T-helper 22 cell (primary cell): ENCODE results near the gene CFAP73.

Experiments used
- DNase-seq: peaks from one replicate; pipeline ENCODE4 v3.0.0-alpha.2; 2020; ENCODE audit warnings: low read depth

Gene CFAP73

DNA sequence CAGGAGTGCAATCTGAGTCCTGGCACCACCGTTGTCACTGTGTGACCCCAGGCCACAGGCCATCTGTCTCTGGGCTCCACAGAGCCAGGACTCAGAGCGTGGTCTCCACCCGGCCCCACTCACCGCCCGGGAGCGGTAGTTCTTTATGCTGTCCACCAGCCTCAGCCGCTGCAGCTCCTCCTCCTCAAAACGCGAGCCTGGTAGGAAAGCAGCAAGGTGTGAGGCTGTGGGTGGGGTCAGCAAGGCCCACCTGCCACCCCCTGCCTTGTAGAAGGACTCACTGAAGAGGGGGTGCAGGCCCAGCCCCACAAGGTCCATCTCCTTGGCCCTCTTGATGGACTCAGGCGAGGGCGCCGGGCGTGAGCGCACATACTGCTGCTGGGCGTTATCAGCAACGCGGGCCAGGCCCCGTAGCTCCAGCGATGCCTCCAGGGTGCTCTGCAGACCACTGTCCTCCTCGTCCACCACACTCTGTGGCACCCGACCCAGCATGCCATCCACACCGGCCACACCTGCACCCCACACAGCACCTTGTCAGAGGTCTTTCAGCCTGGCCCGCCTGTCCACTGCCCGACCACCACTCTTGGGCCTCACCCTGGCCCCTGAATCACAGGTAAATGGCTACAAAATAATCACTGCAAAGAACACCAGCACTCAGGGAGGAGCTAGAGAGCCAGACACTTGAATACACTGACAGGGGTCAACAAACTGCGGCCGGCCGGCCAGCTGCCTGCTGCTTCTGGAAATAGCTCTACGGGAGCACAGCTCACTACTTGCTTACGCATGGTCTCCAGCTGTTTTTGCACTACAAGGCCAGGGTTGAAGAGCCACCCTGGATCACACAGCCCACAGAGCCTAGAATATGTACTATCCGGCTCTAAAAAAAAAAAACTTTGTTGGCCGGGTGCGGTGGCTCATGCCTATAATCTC is 16.3 kb downstream of the CFAP73 start:
- no peak for DNase-seq

DNA sequence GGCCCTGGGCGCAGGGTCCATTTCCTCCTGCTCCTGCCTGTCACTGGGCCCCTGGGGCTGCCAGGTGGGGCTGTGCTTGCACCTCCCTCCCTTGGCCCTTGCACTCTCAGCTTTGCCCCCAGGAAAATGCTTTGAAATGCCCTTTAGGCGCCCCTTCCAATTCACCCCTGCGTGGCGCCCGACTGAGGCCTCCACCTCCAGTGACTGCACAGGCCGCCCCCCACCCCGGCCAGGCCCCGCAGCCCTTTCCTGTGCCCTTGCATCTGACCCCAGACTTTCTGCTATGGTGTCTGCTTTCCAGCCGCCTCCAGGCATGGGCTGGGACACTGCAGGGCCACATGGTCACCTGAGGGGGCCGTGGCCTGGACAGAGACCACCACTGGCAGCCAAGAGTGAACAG is 18.3 kb downstream of the CFAP73 start:
- no peak for DNase-seq

DNA sequence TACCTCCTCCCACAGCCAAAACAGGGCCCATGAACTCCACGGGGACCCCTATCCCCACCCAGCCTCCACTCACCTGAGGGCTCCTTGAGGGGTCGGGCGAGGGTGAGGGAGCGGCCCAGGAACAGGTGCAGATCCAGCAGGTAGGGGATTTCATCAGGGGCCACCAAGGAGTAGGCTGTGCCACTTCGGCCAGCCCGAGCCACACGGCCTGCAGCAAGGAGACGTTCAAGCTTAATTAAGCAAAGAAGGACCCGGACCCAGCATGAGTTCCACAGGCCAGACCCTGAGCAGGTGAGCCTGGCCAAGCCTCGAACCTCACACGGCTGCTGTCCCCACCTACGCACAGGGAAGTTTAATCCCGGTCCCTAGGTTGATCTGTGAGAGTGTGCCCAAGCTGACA is 20.2 kb downstream of the CFAP73 start:
- DNase-seq: no peak

DNA sequence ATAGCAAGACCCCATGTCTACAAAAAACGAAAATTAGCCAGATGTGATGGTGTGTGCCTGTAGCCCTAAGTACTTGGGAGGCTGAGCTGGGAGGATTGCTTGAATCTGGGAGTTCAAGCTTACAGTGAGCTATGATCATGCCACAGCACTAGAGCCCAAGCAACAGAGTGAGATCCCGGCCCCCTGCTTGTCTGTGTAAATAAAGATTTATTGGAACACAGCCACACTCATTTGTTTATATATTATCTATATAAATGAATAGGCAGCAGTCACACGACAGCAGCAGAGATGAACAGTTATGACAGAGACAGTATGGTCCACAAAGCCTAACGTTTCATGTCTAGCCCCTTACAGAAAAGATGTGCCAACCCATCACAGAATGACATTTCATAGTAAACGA is 20.9 kb downstream of the CFAP73 start:
- DNase-seq: no peak

DNA sequence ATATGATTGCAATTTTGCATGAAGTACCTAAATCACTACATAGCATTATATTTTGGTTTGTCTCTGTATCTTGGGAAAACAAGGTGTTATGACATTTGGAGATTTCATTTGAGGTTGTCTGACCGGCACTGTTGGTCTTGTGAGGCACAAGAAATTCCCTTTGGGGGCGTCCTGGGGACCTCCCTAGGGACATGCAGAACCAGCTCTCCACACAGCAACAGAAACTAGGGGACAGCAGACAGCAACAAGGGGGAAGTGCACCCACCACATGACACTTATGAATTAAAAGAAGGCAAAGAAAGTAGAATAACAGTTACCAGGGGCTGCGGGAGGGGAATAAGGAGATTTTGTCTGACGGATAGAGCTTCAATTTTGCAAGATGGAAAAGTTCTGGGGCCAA is 21.4 kb downstream of the CFAP73 start:
- DNase-seq: no peak

DNA sequence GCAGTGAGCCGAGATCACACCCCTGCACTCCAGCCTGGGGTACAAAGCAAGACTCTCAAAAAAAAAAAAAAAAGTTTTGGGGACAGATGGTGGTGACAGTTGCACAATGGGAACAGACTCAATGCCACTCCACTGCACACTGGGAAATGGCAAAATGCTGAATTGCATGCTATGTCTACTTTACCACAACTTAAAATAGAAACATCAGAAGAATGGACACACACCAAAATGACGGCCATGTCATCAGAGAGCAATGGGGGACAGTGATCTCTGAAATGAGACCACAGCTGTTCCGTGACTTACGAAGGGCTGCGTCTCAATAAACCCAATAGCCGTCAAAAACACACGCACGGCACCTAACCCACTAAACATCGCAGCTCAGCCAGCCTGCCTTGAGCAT is 22.0 kb downstream of the CFAP73 start:
- no peak for DNase-seq

DNA sequence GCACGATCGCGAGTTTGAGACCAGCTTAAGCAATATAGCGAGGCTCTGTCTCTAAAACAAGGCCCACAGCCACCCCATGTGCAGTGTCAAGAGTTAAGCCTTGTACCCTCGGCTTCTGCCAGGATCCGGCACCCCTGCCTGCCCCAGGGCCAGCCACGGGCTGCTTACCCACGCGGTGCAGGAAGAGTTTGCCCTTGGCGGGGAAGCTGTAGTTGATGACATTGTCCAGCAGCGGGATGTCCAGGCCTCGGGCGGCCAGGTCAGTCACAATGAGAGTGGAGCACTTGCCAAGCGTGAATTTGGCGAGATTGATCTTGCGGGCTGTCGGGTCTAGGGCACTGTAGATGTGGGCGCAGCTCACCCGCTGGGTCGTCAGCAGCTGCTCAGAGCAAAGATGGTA is 22.7 kb downstream of the CFAP73 start:
- no peak for DNase-seq

DNA sequence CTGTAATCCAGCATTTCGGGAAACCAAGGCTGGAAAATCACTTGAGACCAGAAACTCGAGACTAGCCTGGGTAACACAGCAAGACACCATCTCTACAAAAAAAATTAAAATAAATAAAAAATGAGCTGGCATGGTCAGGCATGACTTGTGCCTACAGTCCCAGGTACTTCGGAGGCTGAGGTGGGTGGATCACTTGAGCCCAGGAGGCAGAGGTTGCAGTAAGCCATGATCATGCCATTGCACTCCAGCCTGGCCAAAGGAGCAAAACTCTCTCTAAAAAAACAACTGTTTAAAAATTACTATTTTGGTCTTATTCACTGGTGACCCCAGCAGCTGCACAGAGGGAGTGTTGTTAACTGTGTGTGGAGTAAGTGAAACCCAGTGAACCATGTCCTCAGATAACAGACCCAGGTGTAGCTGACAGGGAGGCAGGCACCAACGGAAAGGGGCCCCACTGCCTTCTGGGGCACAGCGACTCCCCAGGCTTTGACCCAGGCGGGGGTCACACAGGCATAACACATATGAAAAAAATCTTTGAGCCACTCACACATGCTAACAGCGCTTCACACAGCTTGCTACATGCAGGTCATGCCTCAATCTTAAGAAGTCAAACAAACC is 23.7 kb downstream of the CFAP73 start:
- DNase-seq: no peak

DNA sequence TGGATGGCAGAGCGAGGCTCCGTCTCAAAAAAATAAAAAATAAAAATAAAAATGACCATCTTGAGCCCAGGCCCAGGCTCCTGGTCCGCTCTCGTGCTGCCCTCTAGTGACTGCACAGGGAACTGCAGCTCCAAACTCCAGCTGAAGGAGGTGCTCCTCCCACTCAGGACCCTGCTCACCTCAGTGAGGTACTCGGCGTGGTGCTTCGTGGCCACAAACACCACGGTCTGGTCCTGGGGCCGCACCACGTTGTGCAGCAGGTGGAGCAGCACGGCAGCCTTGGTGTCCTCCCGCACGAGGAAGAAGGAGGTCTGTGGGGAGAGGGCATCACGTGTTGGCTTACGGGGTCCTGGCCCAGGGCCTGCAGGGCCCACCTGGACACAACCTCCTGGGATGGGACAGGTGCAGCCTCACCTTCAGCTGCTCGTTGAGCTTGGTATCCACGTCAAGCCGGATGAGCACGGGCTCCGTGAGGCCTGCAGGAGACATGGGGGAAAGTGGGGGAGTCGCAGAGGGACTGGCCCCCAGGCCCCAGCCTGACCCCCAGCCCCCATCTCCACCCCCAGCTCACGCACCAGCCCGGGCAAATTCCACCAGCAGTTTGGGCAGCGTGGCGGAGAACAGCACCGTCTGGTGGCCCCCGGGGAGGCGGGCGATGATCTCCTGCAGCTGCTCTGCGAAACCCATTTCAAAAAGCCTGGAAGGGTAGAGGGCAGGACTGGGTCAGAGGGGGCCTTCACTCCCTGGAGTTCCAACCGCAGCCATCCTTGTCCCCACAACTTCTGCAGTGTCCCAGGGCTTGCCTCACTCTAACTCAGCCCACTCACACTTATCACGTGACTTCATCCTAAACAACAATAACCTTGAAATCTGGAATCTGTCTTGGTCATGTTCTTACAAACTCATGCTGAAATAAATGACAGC is 25.2 kb downstream of the CFAP73 start:
- peak; percentile 40 for DNase-seq

DNA sequence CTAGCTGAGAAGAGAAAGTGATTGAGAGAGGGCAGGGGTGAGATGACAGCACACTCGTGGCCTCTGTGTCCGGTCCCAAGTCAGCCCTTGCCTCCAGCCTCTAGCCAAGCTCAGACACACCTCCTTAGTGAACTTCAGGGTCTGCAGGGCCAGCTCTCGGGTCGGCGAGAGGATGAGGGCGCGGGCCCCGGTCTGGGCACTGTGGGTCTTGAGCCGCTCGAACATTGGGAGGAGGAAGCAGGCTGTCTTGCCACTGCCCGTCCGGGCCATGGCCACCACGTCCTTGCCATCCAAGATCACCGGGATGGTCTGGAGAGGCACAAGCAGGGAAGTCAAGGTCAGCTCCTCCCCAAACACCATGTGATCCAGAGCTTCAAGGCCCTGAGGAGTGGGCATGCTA is 29.5 kb downstream of the CFAP73 start:
- DNase-seq: no peak

DNA sequence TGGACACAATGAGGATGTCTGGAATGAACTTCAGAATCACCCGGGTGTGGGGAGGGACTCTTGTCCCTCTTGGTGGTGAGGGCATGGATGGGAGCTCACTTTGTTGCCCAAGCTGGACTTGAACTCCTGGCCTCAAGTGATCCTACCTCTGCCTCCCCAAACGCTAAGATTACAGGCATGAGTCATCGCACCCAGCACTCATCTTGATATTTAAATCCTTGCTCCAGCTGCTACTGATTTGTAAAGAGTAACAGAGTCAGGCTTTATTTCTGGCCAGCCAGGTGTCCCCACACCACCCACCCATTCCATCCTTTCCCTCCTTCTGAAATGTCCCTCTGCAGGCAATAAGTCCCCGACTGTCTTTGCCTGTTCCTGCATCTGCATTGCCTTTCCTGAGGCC is 30.8 kb downstream of the CFAP73 start:
- no peak for DNase-seq

DNA sequence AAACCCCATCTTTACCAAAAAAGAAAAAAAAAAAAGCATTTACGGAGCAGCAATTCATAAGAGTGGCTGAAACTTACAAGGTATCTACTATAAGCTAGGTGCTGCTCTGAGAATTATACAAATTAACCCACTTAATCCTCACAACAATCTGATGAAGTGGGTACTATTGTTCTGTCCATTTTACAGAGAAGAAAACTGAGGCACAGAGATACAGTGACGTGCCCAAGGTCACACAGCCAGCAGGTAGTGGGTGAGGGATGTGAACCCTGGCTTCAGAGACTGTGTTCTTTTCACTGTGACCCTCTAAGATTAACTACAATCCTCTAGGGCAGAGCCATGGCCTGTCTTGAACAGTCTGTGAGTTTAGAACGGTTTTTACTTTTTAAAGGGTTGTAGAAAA is 32.5 kb downstream of the CFAP73 start:
- DNase-seq: no peak

DNA sequence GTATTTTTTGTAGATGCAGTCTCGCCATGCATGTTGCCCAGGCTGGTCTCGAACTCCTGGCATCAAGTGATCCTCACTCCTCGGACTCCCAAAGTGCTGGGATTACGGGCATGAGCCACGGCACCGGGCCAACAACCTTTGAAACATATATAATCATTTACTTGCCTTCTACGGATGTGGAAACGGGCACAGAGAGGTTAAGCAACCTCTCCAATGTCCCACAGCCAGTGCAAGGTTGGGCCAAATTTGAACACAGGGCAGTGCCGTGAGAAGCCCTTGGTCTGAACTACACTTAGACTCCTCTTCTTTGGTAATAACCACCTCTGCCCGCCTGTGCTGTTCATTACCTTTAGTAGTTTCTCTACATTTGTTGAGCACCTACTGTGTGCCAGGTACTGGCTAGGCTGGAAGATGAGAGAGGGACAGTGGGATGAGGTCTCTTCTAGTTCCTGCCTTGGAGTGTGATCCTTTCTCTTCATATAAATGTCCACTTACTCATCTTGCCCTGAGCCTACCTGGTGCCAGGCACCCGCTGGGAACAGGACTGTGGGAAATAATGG is 33.6 kb downstream of the CFAP73 start:
- DNase-seq: no peak

DNA sequence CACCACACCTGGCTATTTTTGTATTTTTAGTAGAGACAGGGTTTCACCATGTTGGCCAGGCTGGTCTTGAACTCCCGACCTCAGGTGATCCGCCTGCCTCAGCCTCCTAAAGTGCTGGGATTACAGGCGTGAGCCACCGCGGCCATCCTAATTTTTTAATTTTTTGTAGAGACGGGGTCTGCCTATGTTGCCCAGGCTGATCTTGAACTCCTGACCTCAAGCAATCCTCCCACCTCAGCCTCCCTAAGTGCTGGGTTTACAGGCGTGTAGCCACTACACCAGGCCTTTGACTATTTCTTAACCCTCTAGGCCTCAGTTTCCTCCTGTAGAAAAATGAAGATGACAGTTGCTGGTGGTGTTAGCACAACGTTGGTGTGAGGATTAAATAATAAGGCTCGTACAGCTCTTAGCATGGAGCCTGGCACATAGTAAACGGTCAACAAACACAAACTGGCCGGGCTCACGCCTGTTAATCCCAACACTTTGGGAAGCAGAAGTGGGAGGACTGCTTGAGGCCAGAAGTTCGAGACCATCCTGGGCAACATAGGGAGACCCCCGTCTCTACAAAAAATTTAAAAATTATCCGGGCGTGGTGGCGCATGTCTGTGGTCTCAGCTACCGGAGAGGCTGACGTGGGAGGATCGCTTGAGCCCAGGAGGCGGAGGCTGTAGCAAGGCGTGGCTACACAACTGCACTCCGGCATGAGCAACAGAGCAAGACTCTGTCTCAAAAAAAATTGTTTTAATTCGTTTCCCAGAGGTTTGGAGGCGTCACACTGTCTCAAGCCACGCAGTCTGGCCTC is 34.8 kb downstream of the CFAP73 start:
- no peak for DNase-seq

DNA sequence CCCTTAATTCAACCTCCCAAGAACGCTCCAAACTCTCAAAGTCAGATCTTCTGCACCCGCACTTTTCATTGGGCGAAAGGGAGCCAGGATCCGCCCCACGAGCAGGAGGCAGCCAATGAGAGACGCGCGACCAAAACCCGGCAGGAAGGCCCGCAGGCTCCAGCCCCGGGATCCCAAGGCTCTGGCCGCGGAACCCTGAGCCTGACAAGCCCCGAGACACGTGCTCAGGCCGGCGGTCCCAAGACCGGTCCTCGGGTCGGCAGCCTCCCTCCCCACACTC is 35.3 kb downstream of the CFAP73 start:
- DNase-seq: peak; percentile 76

DNA sequence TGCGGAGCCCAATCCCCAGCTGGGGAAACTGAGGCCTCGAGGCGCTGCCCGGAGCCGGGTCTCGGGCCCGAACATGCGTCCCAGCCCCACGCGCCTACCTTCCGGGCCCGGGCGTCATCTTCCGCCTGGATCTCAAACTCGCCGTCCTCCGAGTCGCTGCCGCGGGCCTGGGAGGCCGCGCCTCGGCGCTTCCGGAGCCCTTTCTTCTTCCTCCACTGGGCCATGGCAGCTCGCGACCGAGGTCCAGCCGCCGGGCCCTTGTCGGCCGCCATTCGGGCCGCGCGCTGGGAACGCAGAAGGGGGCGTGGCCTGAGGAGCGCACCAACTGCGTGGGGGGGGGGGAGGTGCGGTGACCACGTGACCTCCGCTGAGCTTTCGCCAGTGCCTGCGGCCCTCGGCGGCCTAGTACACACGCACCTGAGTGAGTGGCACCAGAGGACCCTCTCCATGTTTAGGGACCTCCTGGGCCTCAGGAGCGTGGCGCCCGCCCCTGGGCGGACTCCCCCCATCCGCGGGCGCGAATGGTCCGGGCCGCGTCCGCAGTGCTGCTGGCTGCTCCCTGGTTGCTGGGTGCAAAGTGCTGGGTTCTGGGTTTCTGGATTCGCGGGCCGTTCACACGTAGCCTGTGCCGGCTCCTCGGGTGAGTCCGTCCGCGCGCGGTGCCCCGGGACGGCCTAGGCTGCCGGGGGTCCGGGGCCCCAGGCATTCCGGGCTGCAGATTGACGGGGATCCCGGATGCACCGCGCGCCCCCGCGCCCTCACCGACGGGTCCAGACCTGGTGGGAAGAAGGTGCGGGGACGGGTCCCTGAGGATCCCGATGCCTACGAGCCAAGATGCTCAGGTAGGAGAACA is 35.9 kb downstream of the CFAP73 start, which contains the start of the genes DDX54 and RITA1:
Gene DDX54 (minus strand): TSS at position 299 of the 853 bp plus-strand sequence. CDS start 27 bp downstream, at position 272.
Gene RITA1 (plus strand): TSS at position 542 of the 853 bp plus-strand sequence. CDS start 1,026 bp downstream, outside the sequence.
- DNase-seq: peak; percentile 68

DNA sequence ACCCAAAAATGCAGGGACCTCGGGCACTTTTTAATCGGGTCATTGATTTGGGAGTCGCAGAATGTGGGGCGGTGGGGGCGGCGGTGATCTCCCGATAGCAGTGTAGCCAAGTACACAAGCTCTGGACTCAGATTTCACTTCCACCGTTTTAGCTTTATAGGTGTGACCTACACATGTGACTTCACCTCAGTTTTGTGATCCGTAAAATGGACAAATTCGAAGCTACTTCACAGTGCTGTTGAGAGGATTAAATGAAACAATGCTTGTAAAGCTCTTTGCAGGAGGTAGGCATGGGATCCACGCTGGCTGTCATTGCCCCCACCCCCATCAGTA is 36.5 kb downstream of the CFAP73 start:
- no peak for DNase-seq

DNA sequence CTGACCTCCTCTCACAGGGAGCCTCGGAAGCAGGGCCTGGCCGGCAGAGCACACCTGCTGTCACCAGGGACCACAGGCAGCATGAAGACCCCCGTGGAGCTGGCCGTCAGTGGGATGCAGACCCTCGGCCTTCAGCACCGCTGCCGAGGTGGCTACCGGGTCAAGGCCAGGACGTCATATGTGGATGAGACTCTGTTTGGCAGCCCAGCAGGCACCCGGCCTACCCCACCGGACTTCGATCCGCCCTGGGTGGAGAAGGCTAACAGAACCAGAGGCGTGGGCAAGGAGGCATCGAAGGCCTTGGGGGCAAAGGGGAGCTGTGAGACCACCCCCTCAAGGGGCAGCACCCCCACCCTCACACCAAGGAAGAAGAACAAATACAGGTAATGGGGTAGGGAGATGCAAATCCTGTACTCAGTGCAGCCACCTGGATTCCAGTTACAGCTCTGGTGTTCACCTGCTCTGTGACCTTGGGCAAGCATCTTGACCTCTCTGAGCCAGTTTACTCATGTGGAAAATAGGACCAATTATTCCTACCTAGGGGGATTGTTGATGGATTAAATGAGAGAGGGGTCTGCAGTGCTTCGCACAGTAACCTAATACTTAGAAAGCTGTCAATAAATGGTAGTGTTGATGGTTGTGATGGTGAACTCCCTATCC is 37.3 kb downstream of the CFAP73 start:
- no peak for DNase-seq

DNA sequence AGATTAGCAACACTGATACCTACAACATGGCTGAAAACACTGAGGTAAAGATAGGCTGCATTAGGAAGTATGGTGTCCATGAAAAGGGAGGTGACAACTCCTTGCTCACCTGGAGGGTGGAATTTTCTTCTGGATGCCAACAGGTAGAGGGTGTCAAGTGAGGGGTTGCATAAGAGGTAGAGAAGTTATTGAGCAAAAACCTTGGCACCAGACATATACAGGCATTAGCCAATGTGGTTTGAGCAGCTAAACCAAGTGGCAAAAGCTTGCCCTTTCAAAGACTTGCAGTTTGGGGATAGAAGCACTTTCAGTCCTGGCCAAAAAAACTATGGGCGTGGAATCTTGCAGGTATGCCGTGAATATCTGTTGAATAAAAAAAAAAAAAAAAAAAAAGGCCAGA is 39.8 kb downstream of the CFAP73 start:
- DNase-seq: no peak

DNA sequence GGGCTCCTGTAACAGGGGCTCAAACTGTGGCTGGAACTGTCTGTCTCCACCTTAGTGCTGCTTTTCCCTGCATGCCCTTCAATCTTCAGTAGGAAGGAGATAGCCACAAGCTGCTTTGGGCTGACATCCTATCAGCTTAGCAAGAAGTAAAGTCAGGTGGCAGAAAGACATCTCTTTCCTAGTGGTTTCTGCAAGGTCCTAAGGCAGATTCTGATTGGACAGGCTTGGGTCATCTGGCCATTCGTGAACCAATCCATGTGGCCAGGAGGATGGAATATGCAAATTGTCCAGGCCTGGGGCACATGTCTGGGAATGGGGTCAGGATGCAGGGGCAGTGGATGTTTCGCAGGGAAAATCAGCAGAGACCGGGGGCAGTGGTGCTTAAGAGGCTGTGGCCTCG is 41.2 kb downstream of the CFAP73 start:
- no peak for DNase-seq
